Ishikawa (cell line): ENCODE data around the gene GXYLT1.

Experiments used
- EGR1 ChIP-seq: IDR thresholded peaks from 2 replicates; pipeline ENCODE4 v1.6.1; 2012
- EP300 ChIP-seq: IDR thresholded peaks from 2 replicates; pipeline ENCODE4 v1.6.1; 2012; ENCODE audit warnings: borderline replicate concordance
- MAX ChIP-seq: IDR thresholded peaks from 2 replicates; pipeline ENCODE4 v1.6.1; 2012
- RAD21 ChIP-seq: IDR thresholded peaks from 2 replicates; pipeline ENCODE4 v1.6.1; 2012; ENCODE audit warnings: low read depth
- REST ChIP-seq: IDR thresholded peaks from 2 replicates; pipeline ENCODE4 v1.6.1; 2012; ENCODE audit warnings: low read depth, mild to moderate bottlenecking
- TAF1 ChIP-seq: IDR thresholded peaks from 2 replicates; pipeline ENCODE4 v1.6.1; 2012; ENCODE audit warnings: low read depth, mild to moderate bottlenecking
- ZBTB7A ChIP-seq: IDR thresholded peaks from 2 replicates; pipeline ENCODE4 v1.6.1; 2012; ENCODE audit warnings: low read depth

GRCh38 chr12:42180990-42181596 lies 36.4 kb upstream of the GXYLT1 start:
- TF ChIP-seq TAF1, result no peak
- TF ChIP-seq EGR1, result no peak
- no peak for TF ChIP-seq REST
- no peak for TF ChIP-seq EP300
- TF ChIP-seq ZBTB7A, result no peak
- TF ChIP-seq MAX, result no peak
- TF ChIP-seq RAD21, result no peak
